ENCODE data around the gene MRPL12. TPM values are rescaled to one million over a fixed set of nuclear protein-coding genes. Genes with fewer than 3 reads are reported as not detected.
A peak's percentile ranks its signal among the peaks of the same experiment; 100 is the strongest.

The MRPL12 gene
- total and polyA plus RNA-seq, 2 of the 13 experiments (the other 11 are each of a cell fraction or from before 2014, with no cell fraction given), result 39.1 to 94.1 TPM

- no peak for TF ChIP-seq ZNF503 (CRISPR knock-in tag; IDR thresholded peaks at IDR 0.05)
- TF ChIP-seq TOE1 (CRISPR knock-in tag; IDR thresholded peaks at IDR 0.05), result 0 out of 2 replicates have a peak, but pooled peaks have one; percentile 42
- 0 out of 2 replicates have a peak, but pooled peaks have one; percentile 20 for TF ChIP-seq ZNF652 (CRISPR knock-in tag; IDR thresholded peaks at IDR 0.05; ENCODE audit: borderline replicate concordance, low read depth)
- TF ChIP-seq ZBTB7B (CRISPR knock-in tag; IDR thresholded peaks at IDR 0.05), result peak; percentile 29; the same call in 1 of the 2 replicates
- TF ChIP-seq ZNF577 (CRISPR knock-in tag; IDR thresholded peaks at IDR 0.05; ENCODE audit: borderline replicate concordance, low read depth), result no peak
- TF ChIP-seq NR2F6 (IDR thresholded peaks at IDR 0.05), result no peak
- peak; percentile 25; the same call in 1 of the 2 replicates for TF ChIP-seq NR2F6 (CRISPR knock-in tag; IDR thresholded peaks at IDR 0.05)
- no peak for TF ChIP-seq ATAD3A (CRISPR knock-in tag; IDR thresholded peaks at IDR 0.05)
- peak; percentile 77; the same call in 1 of the 2 replicates for TF ChIP-seq ZNF501 (CRISPR knock-in tag; IDR thresholded peaks at IDR 0.05)
- TF ChIP-seq ERF (CRISPR knock-in tag; IDR thresholded peaks at IDR 0.05), result peak; percentile 92
- peak; percentile 96 for TF ChIP-seq PHF5A (CRISPR knock-in tag; IDR thresholded peaks at IDR 0.05; ENCODE audit: low read depth, unreplicated experiment)
- no peak; the same call in 1 of the 2 replicates for TF ChIP-seq PRDM10 (CRISPR knock-in tag; IDR thresholded peaks at IDR 0.05; ENCODE audit: low read depth)
- TF ChIP-seq ZBED4 (CRISPR knock-in tag; IDR thresholded peaks at IDR 0.05; ENCODE audit: borderline replicate concordance), result 0 out of 2 replicates have a peak, but pooled peaks have one; percentile 46
- TF ChIP-seq HMGXB4 (CRISPR knock-in tag; IDR thresholded peaks at IDR 0.05; ENCODE audit: borderline replicate concordance in 1 of 2, low read depth in 1 of 2), result peak; percentile 62 to 82; a peak in 2 of 4 replicates
- TF ChIP-seq ZNF614 (CRISPR knock-in tag; IDR thresholded peaks at IDR 0.05; ENCODE audit: borderline replicate concordance), result peak; percentile 77; the same call in 1 of the 2 replicates
These were observed 30.6 kb downstream of the MRPL12 start (continued) for GRCh38 chr17:81733507-81734404.

All from HepG2 (cell line).